Activated CD4-positive, alpha-beta memory T cell treated with anti-CD3 and anti-CD28 coated beads, Interleukin-2, amount 10 ng/mL, durations not matched to agents 7 days and 5 days (primary cell): ENCODE data around the gene B4GALNT3. TPM values are rescaled to one million over a fixed set of nuclear protein-coding genes. Genes with fewer than 3 reads are reported as not detected.

ENCODE experiments used
- CTCF ChIA-PET: fragments of 350-600 bp; sonication (Branson Sonifier 250); formaldehyde crosslinking; loops from one replicate; lab custom pipeline; 2021; ENCODE audit warnings: antibody characterized with exemption, inconsistent platforms; lab: Charles Lee
- POLR2A ChIA-PET: fragments of 350-600 bp; sonication (Branson Sonifier 250); formaldehyde crosslinking; loops from one replicate; lab custom pipeline; 2021; ENCODE audit warnings: antibody characterized with exemption; lab: Charles Lee
- DNase-seq: peaks from one replicate; pipeline ENCODE4 v3.0.0-alpha.2; 2020
- H3K27ac Mint-ChIP-seq: one replicate; pipeline ENCODE4 v1.8.0; 2021; ENCODE audit warnings: mild to moderate bottlenecking, mixed read lengths
- H3K27me3 Mint-ChIP-seq: one replicate; pipeline ENCODE4 v1.8.0; 2021; ENCODE audit warnings: mixed read lengths
- H3K36me3 Mint-ChIP-seq: one replicate; pipeline ENCODE4 v1.8.0; 2021; ENCODE audit warnings: low read depth, mixed read lengths
- H3K4me1 Mint-ChIP-seq: one replicate; pipeline ENCODE4 v1.8.0; 2021; ENCODE audit warnings: mixed read lengths
- H3K4me3 Mint-ChIP-seq: one replicate; pipeline ENCODE4 v1.8.0; 2021; ENCODE audit warnings: mild to moderate bottlenecking, mixed read lengths
- H3K9me3 Mint-ChIP-seq: one replicate; pipeline ENCODE4 v1.8.0; 2021; ENCODE audit warnings: mixed read lengths
- total RNA-seq, 2 experiments: library from RNA; stranded (reverse); gene quantifications; one replicate each; pipeline ENCODE4 v1.2.3, GENCODE V29; 2021

B4GALNT3 gene
- total RNA-seq, 2 experiments from 2014 or later: 0.68 to 0.88 TPM

DNA sequence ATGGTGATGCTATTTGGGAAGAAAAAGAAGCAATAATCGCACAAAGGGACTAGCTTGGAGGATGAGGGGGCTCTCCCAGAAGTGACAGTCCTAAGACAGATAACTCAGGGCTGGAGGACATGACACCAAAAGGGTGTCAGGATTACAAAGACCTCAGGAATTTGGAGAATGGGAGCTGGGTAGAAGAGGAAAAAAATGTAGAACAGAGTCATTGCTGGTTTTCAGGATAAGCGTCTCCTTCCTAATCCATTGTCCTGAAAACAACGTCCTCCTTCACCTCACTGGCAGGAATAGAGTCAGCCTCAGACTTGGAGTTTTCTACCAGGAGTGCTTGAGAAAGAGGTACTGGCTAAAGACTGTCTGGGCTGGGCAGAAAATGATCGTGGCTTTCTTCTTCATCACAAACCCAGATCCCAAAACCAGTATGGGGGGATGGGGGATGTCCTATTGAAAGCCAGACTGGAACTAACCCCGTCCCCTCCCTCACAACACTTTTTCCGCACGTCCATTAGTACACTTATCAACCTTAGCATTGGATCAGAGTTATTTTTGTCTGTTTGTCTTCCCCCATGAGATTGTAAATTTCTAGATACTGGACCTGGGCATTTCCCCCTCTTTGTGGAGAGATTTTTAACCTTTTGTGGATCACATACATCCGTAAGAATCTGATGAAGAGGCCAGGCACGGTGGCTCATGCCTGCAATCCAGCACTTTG is 14.3 kb downstream of the B4GALNT3 start:
- no peaks in the 10 kb centered on the region for H3K36me3 Mint-ChIP-seq
- peaks cover 26% of the 10 kb centered on the region for H3K27me3 Mint-ChIP-seq
- DNase-seq: no peak
- ChIA-PET POLR2A (no interaction called here), CTCF (no interaction called here)
- H3K4me1 Mint-ChIP-seq: peaks cover 7% of the 10 kb centered on the region
- no peak overlapping the region for H3K4me3 Mint-ChIP-seq
- H3K9me3 Mint-ChIP-seq: no peaks in the 10 kb centered on the region
- no peak overlapping the region for H3K27ac Mint-ChIP-seq

DNA sequence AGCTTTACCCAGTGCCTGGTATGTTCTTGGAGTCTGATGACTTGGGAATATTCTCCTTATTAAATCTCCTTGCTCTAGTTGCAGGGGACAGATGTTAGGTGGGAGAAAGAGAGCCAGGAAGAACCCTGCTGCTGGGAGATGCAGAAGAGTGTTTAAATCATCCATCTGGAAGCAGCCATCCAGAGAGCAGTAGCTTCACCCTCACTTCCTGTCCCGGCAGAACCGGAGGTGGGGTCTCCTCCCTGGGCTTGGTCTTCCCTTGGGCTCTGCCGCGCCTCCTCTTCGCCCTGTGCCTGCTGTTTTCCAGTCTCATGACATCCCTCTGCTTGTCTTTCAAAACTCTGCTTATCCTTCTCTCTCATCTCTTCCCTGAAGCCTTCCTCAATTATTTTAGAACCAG is 15.5 kb downstream of the B4GALNT3 start:
- peaks cover 27% of the 10 kb centered on the region for H3K27me3 Mint-ChIP-seq
- H3K4me3 Mint-ChIP-seq: no peak overlapping the region
- H3K4me1 Mint-ChIP-seq: peaks cover 7% of the 10 kb centered on the region
- H3K27ac Mint-ChIP-seq: no peak overlapping the region
- DNase-seq: no peak
- CTCF ChIA-PET: no interaction called here
- H3K9me3 Mint-ChIP-seq: no peaks in the 10 kb centered on the region
- H3K36me3 Mint-ChIP-seq: no peaks in the 10 kb centered on the region
- POLR2A ChIA-PET: no interaction called here

DNA sequence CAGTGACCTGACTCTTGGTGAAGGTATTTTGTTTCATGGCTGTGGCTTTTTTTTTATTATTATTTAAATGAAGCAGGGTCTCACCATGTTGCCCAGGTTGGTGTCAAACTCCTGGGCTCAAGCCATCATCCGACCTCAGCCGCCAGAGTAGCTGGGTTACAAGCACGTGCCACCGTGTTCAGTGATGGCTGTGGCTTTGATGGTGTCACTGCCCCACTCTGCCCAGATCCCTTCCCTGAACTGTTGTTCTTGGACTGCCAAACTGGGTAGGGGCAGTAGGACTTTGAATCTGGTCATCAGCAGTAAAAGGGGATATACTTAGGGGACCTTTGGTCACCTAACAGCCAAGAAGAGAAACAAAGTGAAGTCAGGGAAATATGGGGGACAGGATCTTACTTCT is 19.4 kb downstream of the B4GALNT3 start:
- CTCF ChIA-PET: interaction anchor here (0.6 kb wide), 1 partner anchor 33 kb away, joined by 5 read pairs; no protein-coding TSS in a partner anchor
- POLR2A ChIA-PET: no interaction called here
- Mint-ChIP-seq H3K27ac (no peak overlapping the region), H3K36me3 (no peaks in the 10 kb centered on the region), H3K9me3 (no peaks in the 10 kb centered on the region), H3K4me3 (no peak overlapping the region), H3K27me3 (peaks cover 25% of the 10 kb centered on the region), H3K4me1 (peaks cover 4% of the 10 kb centered on the region)
- no peak for DNase-seq

DNA sequence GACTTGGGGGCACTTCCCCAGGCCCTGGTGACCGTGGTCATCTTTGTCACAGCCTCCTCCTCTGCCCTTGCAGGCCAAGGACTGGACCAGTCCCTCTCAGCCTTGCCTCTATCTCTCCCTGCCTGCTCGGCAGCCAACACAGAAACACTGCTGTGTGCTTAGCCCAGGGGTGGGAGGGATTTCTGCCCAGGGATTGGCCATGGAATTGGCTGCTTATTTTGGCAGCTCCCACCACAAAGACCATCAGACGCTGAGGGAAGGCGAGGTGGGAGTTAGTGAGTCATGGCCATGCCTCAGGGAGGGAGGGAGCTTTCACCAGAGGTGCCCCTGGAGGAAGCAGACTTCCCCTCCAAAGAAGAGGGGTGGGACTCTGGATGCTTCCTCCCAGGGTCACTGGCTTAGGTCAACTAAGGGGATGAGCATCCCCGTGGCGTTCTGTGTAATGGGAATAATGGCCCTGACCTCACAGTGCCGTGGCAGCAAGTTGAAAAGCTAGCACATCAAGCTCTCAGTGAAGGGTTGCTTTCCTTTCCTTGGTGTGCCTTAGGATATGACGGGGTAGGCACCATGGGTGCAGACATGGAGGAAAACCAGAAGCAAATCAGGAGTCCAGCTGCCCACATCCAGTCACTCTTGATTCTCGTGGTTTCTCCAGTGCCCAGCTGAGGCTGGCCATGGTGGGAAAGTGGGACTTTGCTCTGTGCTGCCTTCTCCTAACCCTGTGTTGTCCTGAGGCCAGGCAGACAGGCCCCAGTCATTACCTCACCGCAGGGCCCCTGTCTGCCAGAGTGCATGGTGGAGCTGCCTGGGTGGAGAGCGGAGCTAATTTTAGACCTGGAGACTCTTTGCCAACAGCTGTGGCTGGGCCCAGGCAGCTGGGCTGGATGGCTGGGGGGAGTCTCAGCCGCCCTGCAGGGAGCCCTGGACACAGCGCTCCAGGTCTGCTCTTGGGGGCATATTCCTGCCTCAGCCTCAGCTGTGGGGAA is 21.4 kb downstream of the B4GALNT3 start:
- no peak for DNase-seq
- ChIA-PET CTCF (no interaction called here), POLR2A (interaction anchor here (0.7 to 1.2 kb wide), 2 partner anchors 19 to 22 kb away, joined by 3 read pairs; no protein-coding TSS in a partner anchor)
- Mint-ChIP-seq H3K4me3 (no peak overlapping the region), H3K27ac (no peak overlapping the region), H3K4me1 (peaks cover 2% of the 10 kb centered on the region), H3K27me3 (peaks cover 22% of the 10 kb centered on the region), H3K36me3 (no peaks in the 10 kb centered on the region), H3K9me3 (no peaks in the 10 kb centered on the region)

DNA sequence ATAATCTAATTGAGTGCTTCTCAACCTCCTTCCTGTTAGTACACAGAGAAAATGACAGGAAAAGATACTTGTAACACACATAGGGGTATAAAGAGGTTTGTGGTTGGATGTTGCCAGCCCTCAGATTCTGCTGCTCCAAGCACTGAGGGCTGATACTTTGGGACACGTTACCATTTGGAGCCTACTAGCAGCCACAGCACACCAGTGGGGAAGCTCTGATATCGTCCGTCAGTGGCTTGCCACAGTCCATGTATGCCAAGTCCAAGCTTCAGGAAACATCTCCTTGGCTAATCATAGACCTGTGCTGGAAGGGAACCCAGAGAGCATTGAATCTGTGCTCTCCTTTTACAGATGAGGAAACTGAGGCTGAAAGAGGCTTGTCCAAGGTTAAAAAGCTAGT is 22.3 kb downstream of the B4GALNT3 start:
- no peaks in the 10 kb centered on the region for H3K36me3 Mint-ChIP-seq
- H3K27me3 Mint-ChIP-seq: peaks cover 23% of the 10 kb centered on the region
- H3K27ac Mint-ChIP-seq: no peak overlapping the region
- ChIA-PET CTCF (no interaction called here), POLR2A (interaction anchor here (1.2 kb wide), 1 partner anchor 18 kb away, joined by 3 read pairs; no protein-coding TSS in a partner anchor)
- peaks cover 4% of the 10 kb centered on the region for H3K4me1 Mint-ChIP-seq
- no peak overlapping the region for H3K4me3 Mint-ChIP-seq
- no peak for DNase-seq
- H3K9me3 Mint-ChIP-seq: no peaks in the 10 kb centered on the region

DNA sequence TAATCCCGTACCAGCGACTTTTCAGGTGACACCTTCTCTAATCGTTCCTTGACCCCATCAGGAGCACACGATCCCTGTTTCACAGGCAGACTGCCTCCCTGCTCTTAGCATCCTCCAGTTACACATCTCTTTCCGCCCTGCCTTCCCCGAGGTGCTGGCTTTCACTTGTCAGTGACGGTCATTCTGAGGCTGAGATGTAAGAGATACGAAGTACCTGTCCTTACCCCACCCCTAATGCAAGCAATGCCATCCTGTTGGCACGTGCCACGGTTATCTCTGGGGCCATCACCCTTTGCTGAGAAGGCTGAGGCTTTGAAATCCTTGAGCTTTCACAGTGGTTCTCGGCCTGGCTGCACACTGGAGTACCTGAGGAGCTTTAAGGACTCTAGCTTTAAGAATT is 24.4 kb downstream of the B4GALNT3 start:
- no peaks in the 10 kb centered on the region for H3K9me3 Mint-ChIP-seq
- POLR2A ChIA-PET: interaction anchor here (1.8 kb wide), 1 partner anchor 15 kb away, joined by 5 read pairs; no protein-coding TSS in a partner anchor
- no peak for DNase-seq
- peaks cover 11% of the 10 kb centered on the region for H3K4me1 Mint-ChIP-seq
- CTCF ChIA-PET: interaction anchor here (1.2 kb wide), 1 partner anchor 31 kb away, joined by 3 read pairs; no protein-coding TSS in a partner anchor
- H3K36me3 Mint-ChIP-seq: no peaks in the 10 kb centered on the region
- H3K27ac Mint-ChIP-seq: no peak overlapping the region
- no peak overlapping the region for H3K4me3 Mint-ChIP-seq
- peaks cover 22% of the 10 kb centered on the region for H3K27me3 Mint-ChIP-seq

DNA sequence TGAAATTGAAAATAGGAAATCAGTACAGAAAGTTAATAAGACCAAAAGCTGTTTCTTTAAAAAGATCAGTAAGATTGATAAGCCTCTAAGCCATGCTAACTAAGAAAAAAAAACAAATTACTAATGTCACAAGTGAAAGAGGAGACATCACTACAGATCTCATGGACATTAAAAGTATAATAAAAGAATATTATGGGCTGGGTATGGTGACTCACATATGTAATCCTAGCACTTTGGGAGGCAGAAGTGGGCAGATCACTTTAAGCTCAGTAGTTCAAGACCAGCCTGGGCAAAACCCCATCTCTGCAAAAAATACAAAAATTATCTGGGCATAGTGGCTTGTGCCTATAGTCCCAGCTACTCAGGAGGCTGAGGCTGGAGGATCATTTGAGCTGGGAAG is 30.5 kb downstream of the B4GALNT3 start:
- Mint-ChIP-seq H3K27ac (no peak overlapping the region), H3K4me1 (peaks cover 9% of the 10 kb centered on the region), H3K36me3 (no peaks in the 10 kb centered on the region), H3K27me3 (peaks cover 20% of the 10 kb centered on the region), H3K9me3 (peaks cover 7% of the 10 kb centered on the region), H3K4me3 (no peak overlapping the region)
- no peak for DNase-seq
- ChIA-PET CTCF (interaction anchor here (1.3 kb wide), 1 partner anchor 38 kb away, joined by 5 read pairs; no protein-coding TSS in a partner anchor), POLR2A (no interaction called here)

DNA sequence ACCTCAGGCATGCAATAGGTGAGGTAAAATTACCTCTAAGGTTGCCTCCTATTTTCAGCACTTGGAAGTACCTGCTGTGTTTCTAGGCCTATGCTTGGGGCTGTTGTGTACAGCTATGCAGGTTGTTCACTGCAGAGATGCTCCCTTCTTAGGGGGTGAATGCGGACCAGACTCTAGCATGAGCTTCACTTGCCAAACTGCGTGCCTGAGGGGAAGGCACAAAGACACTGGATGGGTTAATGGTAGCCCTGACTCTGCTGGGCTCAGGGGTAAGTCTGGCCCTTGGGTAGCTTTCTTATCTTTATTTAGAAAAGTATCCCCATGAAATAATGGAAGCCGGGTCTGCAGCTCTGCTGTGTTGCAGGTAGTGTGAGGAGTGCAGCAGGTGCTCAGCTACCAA is 35.7 kb downstream of the B4GALNT3 start:
- Mint-ChIP-seq H3K9me3 (no peaks in the 10 kb centered on the region), H3K27me3 (peaks cover 13% of the 10 kb centered on the region), H3K4me1 (peaks cover 15% of the 10 kb centered on the region), H3K4me3 (no peak overlapping the region), H3K27ac (no peak overlapping the region), H3K36me3 (no peaks in the 10 kb centered on the region)
- DNase-seq: no peak
- ChIA-PET CTCF (no interaction called here), POLR2A (interaction anchor here (1.1 kb wide), 1 partner anchor 9 kb away, joined by 3 read pairs; no protein-coding TSS in a partner anchor)

DNA sequence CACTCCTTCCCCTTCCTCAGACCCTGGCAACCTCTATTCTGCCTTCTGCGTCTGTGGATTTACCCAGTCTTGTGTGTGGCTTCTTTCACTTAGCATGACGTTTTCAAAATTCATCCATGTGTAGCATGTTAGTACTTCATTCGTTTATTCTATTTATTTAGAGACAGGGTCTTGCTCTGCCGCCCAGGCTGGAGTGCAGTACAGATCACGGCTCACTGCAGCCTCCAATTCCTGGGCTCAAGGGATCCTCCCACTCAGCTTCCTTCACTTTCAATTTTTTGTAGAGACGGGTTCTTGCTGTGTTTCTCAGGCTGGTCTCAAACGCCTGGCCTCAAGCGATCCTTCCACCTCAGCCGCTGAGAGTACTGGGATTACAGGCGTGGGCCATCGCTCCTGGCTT is 37.0 kb downstream of the B4GALNT3 start:
- CTCF ChIA-PET: no interaction called here

DNA sequence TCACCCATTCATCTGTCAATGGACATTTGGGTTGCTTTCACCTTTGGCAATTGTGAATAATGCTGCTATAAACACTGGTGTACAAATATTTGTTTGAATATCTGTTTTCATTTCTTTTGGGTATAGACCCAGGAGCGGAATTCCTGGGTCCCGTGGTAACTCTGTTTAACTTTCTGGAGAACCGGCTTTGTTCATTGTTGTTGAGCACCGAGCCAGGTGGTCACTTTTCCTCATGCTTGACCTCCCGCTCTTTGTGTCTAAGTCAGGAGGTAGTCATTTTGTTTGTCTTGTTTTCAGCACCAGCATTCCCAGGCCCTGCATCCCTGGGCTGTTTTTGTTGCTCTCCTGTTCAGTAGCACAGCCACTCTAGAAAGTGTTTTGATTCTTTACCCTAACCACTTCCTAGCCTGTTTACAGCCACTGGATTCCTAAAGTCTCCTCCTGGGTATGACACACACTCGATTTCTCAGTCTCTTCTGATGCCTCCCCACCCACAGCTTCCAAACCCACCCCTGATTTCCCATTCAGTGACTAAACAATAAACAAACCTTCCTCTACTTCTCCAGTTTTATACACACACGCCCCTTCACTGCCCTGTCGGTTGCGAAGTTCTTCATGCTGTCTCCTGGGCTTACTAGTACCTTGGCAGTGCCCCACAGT is 37.9 kb downstream of the B4GALNT3 start:
- ChIA-PET POLR2A (no interaction called here), CTCF (interaction anchor here (1.1 kb wide), 1 partner anchor 56 kb away, joined by 3 read pairs; no protein-coding TSS in a partner anchor)
- peaks cover 9% of the 10 kb centered on the region for H3K27me3 Mint-ChIP-seq
- no peak for DNase-seq
- peaks cover 17% of the 10 kb centered on the region for H3K4me1 Mint-ChIP-seq
- no peak overlapping the region for H3K4me3 Mint-ChIP-seq
- H3K36me3 Mint-ChIP-seq: no peaks in the 10 kb centered on the region
- H3K9me3 Mint-ChIP-seq: no peaks in the 10 kb centered on the region
- no peak overlapping the region for H3K27ac Mint-ChIP-seq

More for the DNA sequence above, 37.0 kb downstream of the B4GALNT3 start:
- POLR2A ChIA-PET: interaction anchor here (1.1 kb wide), 1 partner anchor 10 kb away, joined by 3 read pairs; no protein-coding TSS in a partner anchor
- no peak overlapping the region for H3K27ac Mint-ChIP-seq
- no peaks in the 10 kb centered on the region for H3K36me3 Mint-ChIP-seq
- no peaks in the 10 kb centered on the region for H3K9me3 Mint-ChIP-seq
- no peak overlapping the region for H3K4me3 Mint-ChIP-seq
- H3K4me1 Mint-ChIP-seq: peaks cover 15% of the 10 kb centered on the region
- no peak for DNase-seq
- peaks cover 13% of the 10 kb centered on the region for H3K27me3 Mint-ChIP-seq

DNA sequence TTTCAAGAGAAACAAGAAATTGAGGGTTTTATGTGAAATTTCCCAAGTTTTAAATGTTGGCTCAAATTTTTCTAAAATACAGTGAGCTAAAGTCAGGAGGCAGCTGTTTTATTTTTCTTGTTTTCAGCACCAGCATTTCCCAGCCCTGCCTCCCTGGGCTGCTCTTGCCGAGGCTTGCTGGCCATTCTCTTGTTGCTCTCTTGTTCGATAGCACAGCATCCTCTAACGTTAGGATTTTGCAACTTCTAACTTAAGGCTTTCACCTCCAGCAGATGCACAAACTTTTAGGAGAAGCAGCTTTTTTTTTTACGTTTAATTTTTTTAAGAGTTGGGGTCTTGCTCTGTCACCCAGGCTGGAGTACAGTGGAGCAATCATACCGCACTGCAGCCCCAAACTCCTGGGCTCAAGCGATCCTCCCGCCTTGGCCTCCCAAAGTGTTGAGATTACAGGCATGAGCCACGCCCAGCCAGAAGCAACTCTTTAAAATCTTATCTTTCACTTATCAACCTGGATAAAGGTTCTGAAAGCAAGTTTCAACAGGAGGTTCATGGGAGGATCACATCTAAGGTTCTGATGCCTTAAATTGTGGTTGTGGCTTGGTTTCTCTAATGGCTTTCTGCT is 40.2 kb downstream of the B4GALNT3 start:
- Mint-ChIP-seq H3K9me3 (no peaks in the 10 kb centered on the region), H3K4me1 (peaks cover 25% of the 10 kb centered on the region), H3K27me3 (peaks cover 11% of the 10 kb centered on the region), H3K27ac (no peak overlapping the region), H3K36me3 (no peaks in the 10 kb centered on the region), H3K4me3 (no peak overlapping the region)
- ChIA-PET CTCF (no interaction called here), POLR2A (interaction anchor here (1.2 to 1.8 kb wide), 2 partner anchors 15 to 19 kb away, joined by 3 to 5 read pairs; no protein-coding TSS in a partner anchor)
- no peak for DNase-seq
